Panc1 (cell line): ENCODE measurements around the gene RHPN2. TPM values are rescaled to one million over a fixed set of nuclear protein-coding genes. Genes with fewer than 3 reads are reported as not detected.
A peak's percentile ranks its signal among the peaks of the same experiment; 100 is the strongest.

Experiments used
- ATAC-seq: fragments of 200-7000 bp; cut with Tn5 transposase; 2 replicates; pipeline ENCODE4 v1.9.1; 2020; ENCODE audit warnings: mild to moderate bottlenecking, moderate library complexity
- BruUV-seq: library from RNA; stranded (reverse); fragments of 400-500 nt; replicated peaks from 2 replicates; lab custom pipeline; 2021; lab: Mats Ljungman, UMichigan
- CTCF ChIA-PET: fragments of 300-600 bp; sonication (Branson Sonifier 250); formaldehyde crosslinking; loops from one replicate; lab custom pipeline; 2022; ENCODE audit warnings: antibody characterized with exemption; lab: Charles Lee
- POLR2A ChIA-PET: fragments of 300-600 bp; sonication (Branson Sonifier 250); formaldehyde crosslinking; loops from one replicate; lab custom pipeline; 2022; ENCODE audit warnings: antibody characterized with exemption; lab: Charles Lee
- DNase-seq: peaks from one replicate; pipeline ENCODE4 v3.0.0-alpha.2; 2010; ENCODE audit warnings: low read depth, low spot score
- H3K27ac ChIP-seq: 2 replicates; pipeline ENCODE4 v1.5.1; 2011; ENCODE audit warnings: mild to moderate bottlenecking, low read length, inconsistent platforms
- H3K27me3 ChIP-seq: fragments of 200-500 bp; sonication (Bioruptor generic); 2 replicates; pipeline ENCODE4 v1.6.0; 2014; ENCODE audit warnings: low read length, inconsistent platforms; ENCODE audit not compliant: control insufficient read depth, insufficient read depth
- H3K36me3 ChIP-seq: fragments of 200-500 bp; sonication (Bioruptor generic); 2 replicates; pipeline ENCODE4 v1.5.1; 2014; ENCODE audit warnings: inconsistent platforms, mild to moderate bottlenecking, low read length, moderate library complexity; ENCODE audit not compliant: control insufficient read depth, insufficient read depth
- H3K4me1 ChIP-seq: 2 replicates; pipeline ENCODE4 v1.5.1; 2011; ENCODE audit warnings: inconsistent platforms, mild to moderate bottlenecking, low read length, moderate library complexity; ENCODE audit not compliant: control insufficient read depth, insufficient read depth
- H3K4me3 ChIP-seq, 2 experiments: 2 replicates each; pipeline ENCODE4 v1.5.1; 2011 to 2012; ENCODE audit warnings: low read depth in 2 of 2, low read length in 2 of 2, mild to moderate bottlenecking in 2 of 2, inconsistent platforms in 1 of 2, moderate library complexity in 1 of 2
- H3K9me3 ChIP-seq: fragments of 200-500 bp; sonication (Bioruptor generic); 2 replicates; pipeline ENCODE4 v1.5.1; 2014; ENCODE audit warnings: low read depth, mild to moderate bottlenecking, inconsistent platforms, low read length, moderate library complexity; ENCODE audit not compliant: control insufficient read depth, insufficient read depth
- CTCF ChIP-seq: fragments of 450-650 bp; IDR thresholded peaks from 2 replicates; pipeline ENCODE4 v1.5.1; 2017; ENCODE audit warnings: mild to moderate bottlenecking
- POLR2AphosphoS5 ChIP-seq: IDR thresholded peaks from 2 replicates; pipeline ENCODE4 v1.6.1; 2012; ENCODE audit warnings: mild to moderate bottlenecking, low read depth, low read length, moderate library complexity
- REST ChIP-seq, 2 experiments: IDR thresholded peaks; 2 replicates each; pipeline ENCODE4 v1.6.1; 2011 to 2012; ENCODE audit warnings: low read depth in 2 of 2, control low read depth in 1 of 2, low read length in 1 of 2, mild to moderate bottlenecking in 1 of 2, moderate library complexity in 1 of 2; ENCODE audit not compliant: insufficient read depth in 1 of 2
- SIN3A ChIP-seq: IDR thresholded peaks from 2 replicates; pipeline ENCODE4 v1.6.1; 2012; ENCODE audit warnings: low read depth, mild to moderate bottlenecking, low read length, moderate library complexity, borderline replicate concordance; ENCODE audit not compliant: insufficient read depth
- TCF7L2 ChIP-seq: IDR thresholded peaks from 2 replicates; pipeline ENCODE4 v1.6.1; 2011; ENCODE audit warnings: mild to moderate bottlenecking, low read depth, low read length, inconsistent platforms
- in situ Hi-C: cut with HindIII; loops from 2 replicates; pipeline ENCODE4 v1.10.0; 2016; ENCODE audit warnings: low sequenced_read_pairs, low pct_unique_long_range_greater_than_20kb
- intact Hi-C: fragments of 100-400 bp; cut with micrococcal nuclease; formaldehyde crosslinking; loops from one replicate; pipeline ENCODE4 v1.10.0; 2022; ENCODE audit not compliant: unreplicated experiment
- total RNA-seq: library from RNA; stranded (reverse); gene quantifications from one replicate; pipeline ENCODE4 v1.2.1, GENCODE V29; 2021; ENCODE audit not compliant: unreplicated experiment

RHPN2 gene
- total RNA-seq, 1 experiment from 2014 or later = 227 TPM

GRCh38 chr19:33096005-33096404 is 31.3 kb upstream of the RHPN2 start:
- Histone ChIP-seq H3K27ac (0 out of 2 replicates have a peak overlapping the region, but pooled peaks have one; percentile 13), H3K9me3 (no peaks in the 10 kb centered on the region), H3K36me3 (peaks cover 29% of the 10 kb centered on the region), H3K4me3 (no peak overlapping the region), H3K4me1 (peaks cover 14% of the 10 kb centered on the region), H3K27me3 (no peaks in the 10 kb centered on the region)
- TF ChIP-seq REST (IDR thresholded peaks at IDR 0.05; ENCODE audit: insufficient read depth in 1 of 2, low read depth in 2 of 2, low read length in 1 of 2) = no peak
- no peak for TF ChIP-seq TCF7L2
- no peak for TF ChIP-seq CTCF
- no peak for TF ChIP-seq SIN3A
- no peak for TF ChIP-seq POLR2AphosphoS5
- intact Hi-C loops = no loop called here
- no TSS peak for BruUV-seq
- in situ Hi-C loops = no loop called here
- ATAC-seq (no peak), DNase-seq (no peak)
- CTCF ChIA-PET = no interaction called here
- POLR2A ChIA-PET = no interaction called here

GRCh38 chr19:33094436-33095067 is 29.9 kb upstream of the RHPN2 start:
- TF ChIP-seq CTCF (no peak), POLR2AphosphoS5 (no peak), TCF7L2 (no peak), REST (IDR thresholded peaks at IDR 0.05; ENCODE audit: insufficient read depth in 1 of 2, low read depth in 2 of 2, low read length in 1 of 2) (no peak), SIN3A (no peak)
- BruUV-seq = no TSS peak
- DNase-seq (no peak), ATAC-seq (no peak)
- Histone ChIP-seq H3K36me3 (peaks cover 31% of the 10 kb centered on the region), H3K27ac (peak overlapping the region; percentile 9; the same call in 1 of the 2 replicates), H3K9me3 (no peaks in the 10 kb centered on the region), H3K4me1 (peaks cover 11% of the 10 kb centered on the region; the same call in 1 of the 2 replicates), H3K27me3 (no peaks in the 10 kb centered on the region), H3K4me3 (no peak overlapping the region)
- intact Hi-C loops (no loop called here), in situ Hi-C loops (no loop called here)
- ChIA-PET CTCF (no interaction called here), POLR2A (no interaction called here)
